GM12878 (cell line): Measurements from ENCODE around the gene SCRN1. TPM values are rescaled to one million over a fixed set of nuclear protein-coding genes. Genes with fewer than 3 reads are reported as not detected.

ENCODE experiments used
- BCL11A ChIP-seq: IDR thresholded peaks from 2 replicates; pipeline ENCODE4 v1.6.1; 2011; ENCODE audit warnings: low read depth, low read length
- BHLHE40 ChIP-seq, 2 experiments: fragments of 450-650 bp in 1 of 2; IDR thresholded peaks; 2 replicates each; pipeline ENCODE4 v1.6.1; 2011 to 2017; ENCODE audit warnings: low read depth in 2 of 2, borderline replicate concordance in 1 of 2, improper control_type of control experiment in 1 of 2, low read length in 1 of 2, mild to moderate bottlenecking in 1 of 2
- CREB1 ChIP-seq: IDR thresholded peaks from 2 replicates; pipeline ENCODE4 v1.6.1; 2012; ENCODE audit warnings: low read depth, mild to moderate bottlenecking, inconsistent platforms
- GATAD2B ChIP-seq: fragments of 450-650 bp; conservative IDR thresholded peaks from 2 replicates; pipeline ENCODE4 v1.6.1; 2017; ENCODE audit warnings: low read depth, mild to moderate bottlenecking, moderate library complexity
- MYB ChIP-seq: fragments of 150-350 bp; IDR thresholded peaks from 2 replicates; pipeline ENCODE4 v1.6.1; 2014; ENCODE audit warnings: mild to moderate bottlenecking, low read depth, low read length, borderline replicate concordance
- NFIC ChIP-seq: IDR thresholded peaks from 2 replicates; pipeline ENCODE4 v1.6.1; 2012; ENCODE audit warnings: low read depth, mild to moderate bottlenecking, inconsistent platforms, low read length, moderate library complexity
- NFYA ChIP-seq: IDR thresholded peaks from 2 replicates; pipeline ENCODE4 v1.6.1; 2011; ENCODE audit warnings: low read depth, mild to moderate bottlenecking, low read length, improper control_type of control experiment, borderline replicate concordance
- POLR2A ChIP-seq: IDR thresholded peaks from 2 replicates; pipeline ENCODE4 v1.6.1; 2011; ENCODE audit warnings: low read depth, mild to moderate bottlenecking, low read length
- POLR2AphosphoS5 ChIP-seq: IDR thresholded peaks from 2 replicates; pipeline ENCODE4 v1.6.1; 2011; ENCODE audit warnings: mild to moderate bottlenecking, low read length, inconsistent platforms
- RAD21 ChIP-seq: IDR thresholded peaks from 2 replicates; pipeline ENCODE4 v1.6.1; 2011; ENCODE audit warnings: mild to moderate bottlenecking, low read depth, low read length, moderate library complexity; ENCODE audit not compliant: insufficient read depth
- RBBP5 ChIP-seq: fragments of 200-600 bp; sonication (generic); conservative IDR thresholded peaks from 2 replicates; pipeline ENCODE4 v1.6.1; 2016
- RFX5 ChIP-seq: IDR thresholded peaks from 2 replicates; pipeline ENCODE4 v1.6.1; 2011; ENCODE audit warnings: low read depth, low read length, improper control_type of control experiment
- SIN3A ChIP-seq: IDR thresholded peaks from 2 replicates; pipeline ENCODE4 v1.6.1; 2012; ENCODE audit warnings: low read depth, low read length, improper control_type of control experiment
- SMARCA5 ChIP-seq: fragments of 450-650 bp; IDR thresholded peaks from 2 replicates; pipeline ENCODE4 v1.6.1; 2017; ENCODE audit warnings: mild to moderate bottlenecking
- TAF1 ChIP-seq: IDR thresholded peaks from 2 replicates; pipeline ENCODE4 v1.6.1; 2011; ENCODE audit warnings: mild to moderate bottlenecking, low read depth, low read length, borderline replicate concordance
- TCF12 ChIP-seq: IDR thresholded peaks from 2 replicates; pipeline ENCODE4 v1.6.1; 2011; ENCODE audit warnings: low read depth, mild to moderate bottlenecking, low read length
- TCF7 ChIP-seq: IDR thresholded peaks from 2 replicates; pipeline ENCODE4 v1.6.1; 2014; ENCODE audit warnings: antibody characterized with exemption, borderline replicate concordance
- YBX1 ChIP-seq: fragments of 450-650 bp; IDR thresholded peaks from 2 replicates; pipeline ENCODE4 v1.6.1; 2016; ENCODE audit warnings: antibody characterized with exemption
- YY1 ChIP-seq: IDR thresholded peaks from 2 replicates; pipeline ENCODE4 v1.6.1; 2011; ENCODE audit warnings: low read depth, mild to moderate bottlenecking, low read length
- polyA plus RNA-seq, 11 experiments: library from polyadenylated mRNA; depleted of rRNA in 4 of 11; unstranded in 6 of 11; stranded (reverse) in 5 of 11; fragments of >200 nt; fragmentation: Nextera tagmentation in 4 of 11; fragmentation: Illumina TruSeq in 1 of 11; extraction: Ambion mirVana in 4 of 11; extraction: Trizol in 1 of 11; gene quantifications; 1 replicate in 1 of 11; 2 replicates in 10 of 11; pipeline versions ENCODE4 v1.2.1 to v1.2.3, GENCODE V29; 2011 to 2016; ENCODE audit warnings: inconsistent platforms in 2 of 11, missing spikeins in 2 of 11, low read depth in 1 of 11
- total RNA-seq, 4 experiments: library from RNA; depleted of rRNA in 3 of 4; stranded (reverse); fragments of >200 nt in 3 of 4; fragmentation: Illumina TruSeq in 1 of 4; extraction: Trizol in 1 of 4; gene quantifications; 2 replicates each; pipeline versions ENCODE4 v1.2.1 to v1.2.3, GENCODE V29; 2013 to 2021
- TF ChIP-seq, protein P1 (sequence below): fragments of 450-650 bp; IDR thresholded peaks from 2 replicates; pipeline ENCODE4 v1.6.1; 2017; ENCODE audit warnings: mild to moderate bottlenecking, low read depth, inconsistent platforms; ENCODE audit not compliant: poor library complexity, severe bottlenecking
- TF ChIP-seq, protein P2 (sequence below), 3 experiments: IDR thresholded peaks in 2 of 3; conservative IDR thresholded peaks in 1 of 3; 2 replicates each; pipeline ENCODE4 v1.5.1; 2011; ENCODE audit warnings: low read depth in 3 of 3, low read length in 3 of 3, mild to moderate bottlenecking in 3 of 3, control low read depth in 2 of 3, moderate library complexity in 2 of 3, inconsistent platforms in 1 of 3, mixed read lengths in 1 of 3; ENCODE audit not compliant: control insufficient read depth in 2 of 3, insufficient read depth in 1 of 3; ENCODE audit errors: extremely low read depth in 1 of 3
- TF ChIP-seq, protein P3 (sequence below): IDR thresholded peaks from 2 replicates; pipeline ENCODE4 v1.6.1; 2012; ENCODE audit warnings: low read length, inconsistent platforms
- TF ChIP-seq, protein P4 (sequence below): fragments of 450-650 bp; formaldehyde crosslinking; IDR thresholded peaks from 2 replicates; pipeline ENCODE4 v1.4.0; 2020; ENCODE audit warnings: mild to moderate bottlenecking, moderate library complexity

SCRN1 gene
- total and polyA plus RNA-seq, 10 of the 15 experiments (the other 5 are each of a cell fraction or from before 2014, with no cell fraction given), result 11.1 to 67.6 (median 41.7) TPM

DNA sequence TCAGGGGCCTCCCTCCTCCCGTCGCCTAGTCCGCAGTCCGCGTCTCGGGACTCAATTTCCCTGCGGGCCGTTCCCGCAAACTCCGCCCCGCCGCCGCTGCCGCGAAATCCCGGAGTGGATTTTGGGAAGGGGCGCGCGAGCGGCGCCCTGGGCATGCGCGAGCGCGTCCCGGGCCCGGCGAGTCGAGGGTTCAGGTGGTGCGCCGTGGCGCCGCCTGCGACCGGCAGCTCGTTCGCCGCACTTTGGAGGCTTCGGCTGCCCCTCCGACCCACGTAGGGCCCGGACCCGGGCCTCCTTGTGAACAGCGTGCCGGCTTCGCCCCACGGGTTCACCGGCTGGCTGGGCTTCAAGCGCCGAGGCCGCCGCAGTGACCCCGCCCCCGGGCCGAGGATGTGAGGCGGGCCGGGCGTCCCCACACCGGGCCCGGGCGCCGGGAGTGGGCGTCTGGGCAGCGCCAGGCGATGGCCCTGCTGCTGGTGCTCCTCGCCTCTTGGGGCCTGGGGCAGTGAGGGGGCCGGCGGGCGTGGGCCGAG is 38.7 kb upstream of the SCRN1 start, which contains the start of gene PLEKHA8 (continued):
- TF ChIP-seq RBBP5 (no peak), BCL11A (no peak), SMARCA5 (peak; percentile 84; the same call in 1 of the 2 replicates), YY1 (peak; percentile 86), POLR2AphosphoS5 (no peak), NFIC (no peak), POLR2A (peak; percentile 73), GATAD2B (peak; percentile 93), YBX1 (no peak), BHLHE40 (IDR thresholded peaks at IDR 0.05; ENCODE audit: borderline replicate concordance in 1 of 2, low read depth in 2 of 2, low read length in 1 of 2) (peak; percentile 41 to 78; a peak in 3 of 4 replicates), RAD21 (no peak), SIN3A (peak; percentile 81; the same call in 1 of the 2 replicates), TAF1 (0 out of 2 replicates have a peak, but pooled peaks have one; percentile 32), TCF7 (no peak), RFX5 (0 out of 2 replicates have a peak, but pooled peaks have one; percentile 29), NFYA (no peak), TCF12 (0 out of 2 replicates have a peak, but pooled peaks have one; percentile 2), CREB1 (peak; percentile 68), MYB (no peak)
- TF ChIP-seq, protein P1, sequence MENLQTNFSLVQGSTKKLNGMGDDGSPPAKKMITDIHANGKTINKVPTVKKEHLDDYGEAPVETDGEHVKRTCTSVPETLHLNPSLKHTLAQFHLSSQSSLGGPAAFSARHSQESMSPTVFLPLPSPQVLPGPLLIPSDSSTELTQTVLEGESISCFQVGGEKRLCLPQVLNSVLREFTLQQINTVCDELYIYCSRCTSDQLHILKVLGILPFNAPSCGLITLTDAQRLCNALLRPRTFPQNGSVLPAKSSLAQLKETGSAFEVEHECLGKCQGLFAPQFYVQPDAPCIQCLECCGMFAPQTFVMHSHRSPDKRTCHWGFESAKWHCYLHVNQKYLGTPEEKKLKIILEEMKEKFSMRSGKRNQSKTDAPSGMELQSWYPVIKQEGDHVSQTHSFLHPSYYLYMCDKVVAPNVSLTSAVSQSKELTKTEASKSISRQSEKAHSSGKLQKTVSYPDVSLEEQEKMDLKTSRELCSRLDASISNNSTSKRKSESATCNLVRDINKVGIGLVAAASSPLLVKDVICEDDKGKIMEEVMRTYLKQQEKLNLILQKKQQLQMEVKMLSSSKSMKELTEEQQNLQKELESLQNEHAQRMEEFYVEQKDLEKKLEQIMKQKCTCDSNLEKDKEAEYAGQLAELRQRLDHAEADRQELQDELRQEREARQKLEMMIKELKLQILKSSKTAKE, result no peak
- TF ChIP-seq, protein P2, sequence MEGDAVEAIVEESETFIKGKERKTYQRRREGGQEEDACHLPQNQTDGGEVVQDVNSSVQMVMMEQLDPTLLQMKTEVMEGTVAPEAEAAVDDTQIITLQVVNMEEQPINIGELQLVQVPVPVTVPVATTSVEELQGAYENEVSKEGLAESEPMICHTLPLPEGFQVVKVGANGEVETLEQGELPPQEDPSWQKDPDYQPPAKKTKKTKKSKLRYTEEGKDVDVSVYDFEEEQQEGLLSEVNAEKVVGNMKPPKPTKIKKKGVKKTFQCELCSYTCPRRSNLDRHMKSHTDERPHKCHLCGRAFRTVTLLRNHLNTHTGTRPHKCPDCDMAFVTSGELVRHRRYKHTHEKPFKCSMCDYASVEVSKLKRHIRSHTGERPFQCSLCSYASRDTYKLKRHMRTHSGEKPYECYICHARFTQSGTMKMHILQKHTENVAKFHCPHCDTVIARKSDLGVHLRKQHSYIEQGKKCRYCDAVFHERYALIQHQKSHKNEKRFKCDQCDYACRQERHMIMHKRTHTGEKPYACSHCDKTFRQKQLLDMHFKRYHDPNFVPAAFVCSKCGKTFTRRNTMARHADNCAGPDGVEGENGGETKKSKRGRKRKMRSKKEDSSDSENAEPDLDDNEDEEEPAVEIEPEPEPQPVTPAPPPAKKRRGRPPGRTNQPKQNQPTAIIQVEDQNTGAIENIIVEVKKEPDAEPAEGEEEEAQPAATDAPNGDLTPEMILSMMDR (IDR thresholded peaks at IDR 0.05 in 2 of 3, conservative IDR thresholded peaks at IDR 0.05 in 1 of 3; ENCODE audit: control insufficient read depth in 2 of 3, extremely low read depth in 1 of 3, insufficient read depth in 1 of 3, low read depth in 3 of 3, low read length in 3 of 3), result no peak
- TF ChIP-seq, protein P3, sequence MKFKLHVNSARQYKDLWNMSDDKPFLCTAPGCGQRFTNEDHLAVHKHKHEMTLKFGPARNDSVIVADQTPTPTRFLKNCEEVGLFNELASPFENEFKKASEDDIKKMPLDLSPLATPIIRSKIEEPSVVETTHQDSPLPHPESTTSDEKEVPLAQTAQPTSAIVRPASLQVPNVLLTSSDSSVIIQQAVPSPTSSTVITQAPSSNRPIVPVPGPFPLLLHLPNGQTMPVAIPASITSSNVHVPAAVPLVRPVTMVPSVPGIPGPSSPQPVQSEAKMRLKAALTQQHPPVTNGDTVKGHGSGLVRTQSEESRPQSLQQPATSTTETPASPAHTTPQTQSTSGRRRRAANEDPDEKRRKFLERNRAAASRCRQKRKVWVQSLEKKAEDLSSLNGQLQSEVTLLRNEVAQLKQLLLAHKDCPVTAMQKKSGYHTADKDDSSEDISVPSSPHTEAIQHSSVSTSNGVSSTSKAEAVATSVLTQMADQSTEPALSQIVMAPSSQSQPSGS, result no peak
- TF ChIP-seq, protein P4, sequence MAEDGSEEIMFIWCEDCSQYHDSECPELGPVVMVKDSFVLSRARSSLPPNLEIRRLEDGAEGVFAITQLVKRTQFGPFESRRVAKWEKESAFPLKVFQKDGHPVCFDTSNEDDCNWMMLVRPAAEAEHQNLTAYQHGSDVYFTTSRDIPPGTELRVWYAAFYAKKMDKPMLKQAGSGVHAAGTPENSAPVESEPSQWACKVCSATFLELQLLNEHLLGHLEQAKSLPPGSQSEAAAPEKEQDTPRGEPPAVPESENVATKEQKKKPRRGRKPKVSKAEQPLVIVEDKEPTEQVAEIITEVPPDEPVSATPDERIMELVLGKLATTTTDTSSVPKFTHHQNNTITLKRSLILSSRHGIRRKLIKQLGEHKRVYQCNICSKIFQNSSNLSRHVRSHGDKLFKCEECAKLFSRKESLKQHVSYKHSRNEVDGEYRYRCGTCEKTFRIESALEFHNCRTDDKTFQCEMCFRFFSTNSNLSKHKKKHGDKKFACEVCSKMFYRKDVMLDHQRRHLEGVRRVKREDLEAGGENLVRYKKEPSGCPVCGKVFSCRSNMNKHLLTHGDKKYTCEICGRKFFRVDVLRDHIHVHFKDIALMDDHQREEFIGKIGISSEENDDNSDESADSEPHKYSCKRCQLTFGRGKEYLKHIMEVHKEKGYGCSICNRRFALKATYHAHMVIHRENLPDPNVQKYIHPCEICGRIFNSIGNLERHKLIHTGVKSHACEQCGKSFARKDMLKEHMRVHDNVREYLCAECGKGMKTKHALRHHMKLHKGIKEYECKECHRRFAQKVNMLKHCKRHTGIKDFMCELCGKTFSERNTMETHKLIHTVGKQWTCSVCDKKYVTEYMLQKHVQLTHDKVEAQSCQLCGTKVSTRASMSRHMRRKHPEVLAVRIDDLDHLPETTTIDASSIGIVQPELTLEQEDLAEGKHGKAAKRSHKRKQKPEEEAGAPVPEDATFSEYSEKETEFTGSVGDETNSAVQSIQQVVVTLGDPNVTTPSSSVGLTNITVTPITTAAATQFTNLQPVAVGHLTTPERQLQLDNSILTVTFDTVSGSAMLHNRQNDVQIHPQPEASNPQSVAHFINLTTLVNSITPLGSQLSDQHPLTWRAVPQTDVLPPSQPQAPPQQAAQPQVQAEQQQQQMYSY (CRISPR knock-in tag), result no peak
